Upper lobe of left lung (tissue), 4 donors: ENCODE measurements around the gene PRCP.

ENCODE experiments used
- CTCF ChIP-seq, 6 experiments: fragments of 450-650 bp in 4 of 6; fragments of 200-600 bp in 2 of 6; sonication (generic) in 2 of 6; IDR thresholded peaks; one replicate each; pipeline ENCODE4 v1.5.1; 2016 to 2019; ENCODE audit warnings: antibody characterized with exemption in 6 of 6
- EP300 ChIP-seq, 4 donors: sonication (generic); formaldehyde crosslinking; IDR thresholded peaks; one replicate each; pipeline ENCODE4 v1.5.1; 2017; ENCODE audit warnings: antibody characterized with exemption in 4 of 4, control low read depth in 2 of 4
- POLR2A ChIP-seq, 4 donors: fragments of 450-650 bp; IDR thresholded peaks; one replicate each; pipeline ENCODE4 v1.5.1; 2016 to 2017; ENCODE audit warnings: antibody characterized with exemption in 4 of 4, mild to moderate bottlenecking in 2 of 4
- POLR2AphosphoS5 ChIP-seq, 2 donors: sonication (generic); formaldehyde crosslinking; IDR thresholded peaks; one replicate each; pipeline ENCODE4 v1.5.1; 2017; ENCODE audit warnings: antibody characterized with exemption in 2 of 2

GRCh38 chr11:82871646-82872045, 28.6 kb downstream of the PRCP start:
- TF ChIP-seq CTCF (IDR thresholded peaks at IDR 0.05) (no peak), POLR2A (IDR thresholded peaks at IDR 0.05) (no peak), POLR2AphosphoS5 (IDR thresholded peaks at IDR 0.05) (no peak), EP300 (IDR thresholded peaks at IDR 0.05) (no peak)
